Neural progenitor cell (in vitro differentiated cells): ENCODE data around the gene ATG4A. TPM values are rescaled to one million over a fixed set of nuclear protein-coding genes. Genes with fewer than 3 reads are reported as not detected.

ENCODE experiments used
- DNase-seq: peaks from one replicate; pipeline ENCODE4 v3.0.0-alpha.2; 2016; ENCODE audit warnings: low spot score
- H2AFZ ChIP-seq: fragments of 200-600 bp; sonication (generic); replicated peaks from 2 replicates; pipeline ENCODE4 v1.6.1; 2016; ENCODE audit warnings: antibody characterized with exemption
- H3F3A ChIP-seq: fragments of 200-600 bp; sonication (generic); 2 replicates; pipeline ENCODE4 v1.6.1; 2016; ENCODE audit warnings: antibody characterized with exemption, low read depth
- H3K27ac ChIP-seq: fragments of 200-600 bp; sonication (generic); 2 replicates; pipeline ENCODE4 v1.5.1; 2016; ENCODE audit warnings: mild to moderate bottlenecking
- H3K27me3 ChIP-seq: fragments of 200-600 bp; sonication (generic); 2 replicates; pipeline ENCODE4 v1.6.1; 2016; ENCODE audit warnings: mild to moderate bottlenecking, moderate library complexity
- H3K36me3 ChIP-seq: fragments of 200-600 bp; sonication (generic); 2 replicates; pipeline ENCODE4 v1.5.1; 2016
- H3K4me1 ChIP-seq: fragments of 200-600 bp; sonication (generic); 2 replicates; pipeline ENCODE4 v1.6.1; 2016; ENCODE audit warnings: mixed run types
- H3K4me2 ChIP-seq: fragments of 200-600 bp; sonication (generic); 2 replicates; pipeline ENCODE4 v1.6.1; 2016
- H3K4me3 ChIP-seq: fragments of 200-600 bp; sonication (generic); 2 replicates; pipeline ENCODE4 v1.5.1; 2016
- H3K79me2 ChIP-seq: fragments of 200-600 bp; sonication (generic); 2 replicates; pipeline ENCODE4 v1.6.1; 2016; ENCODE audit warnings: low read depth
- H3K9ac ChIP-seq: fragments of 200-600 bp; sonication (generic); 2 replicates; pipeline ENCODE4 v1.6.1; 2016
- H3K9me3 ChIP-seq: fragments of 200-600 bp; sonication (generic); 2 replicates; pipeline ENCODE4 v1.5.1; 2016; ENCODE audit warnings: low read depth
- H4K20me1 ChIP-seq: fragments of 200-600 bp; sonication (generic); 2 replicates; pipeline ENCODE4 v1.6.1; 2016; ENCODE audit warnings: low read depth
- H3K27ac Mint-ChIP-seq: 3 replicates; pipeline ENCODE4 v1.8.0; 2021; ENCODE audit warnings: mixed read lengths
- H3K27me3 Mint-ChIP-seq: 2 replicates; pipeline ENCODE4 v1.8.0; 2022; ENCODE audit warnings: low read depth, mild to moderate bottlenecking, inconsistent platforms, moderate library complexity, mixed read lengths; ENCODE audit not compliant: insufficient read depth
- H3K36me3 Mint-ChIP-seq: 3 replicates; pipeline ENCODE4 v1.8.0; 2021; ENCODE audit warnings: mixed read lengths
- H3K4me1 Mint-ChIP-seq: 3 replicates; pipeline ENCODE4 v1.8.0; 2021; ENCODE audit warnings: mixed read lengths
- H3K4me3 Mint-ChIP-seq: 3 replicates; pipeline ENCODE4 v1.8.0; 2021; ENCODE audit warnings: mild to moderate bottlenecking, moderate library complexity, mixed read lengths
- H3K9me3 Mint-ChIP-seq: 3 replicates; pipeline ENCODE4 v1.8.0; 2020; ENCODE audit warnings: mixed read lengths
- CTCF ChIP-seq: fragments of 200-600 bp; sonication (generic); IDR thresholded peaks from 2 replicates; pipeline ENCODE4 v1.5.1; 2017; ENCODE audit warnings: antibody characterized with exemption, mild to moderate bottlenecking
- EZH2 ChIP-seq: fragments of 200-600 bp; sonication (generic); IDR thresholded peaks from 2 replicates; pipeline ENCODE4 v1.6.1; 2017; ENCODE audit warnings: antibody characterized with exemption, mild to moderate bottlenecking, moderate library complexity
- EZH2phosphoT487 ChIP-seq: fragments of 200-600 bp; sonication (generic); IDR thresholded peaks from 2 replicates; pipeline ENCODE4 v1.6.1; 2017; ENCODE audit warnings: antibody characterized with exemption
- total RNA-seq: library from RNA; depleted of rRNA; stranded (reverse); fragments of >200 nt; gene quantifications from 2 replicates; pipeline ENCODE4 v1.2.3, GENCODE V29; 2015; ENCODE audit warnings: low replicate concordance

ATG4A gene
- total RNA-seq, 1 donor from 2014 or later = 6.5 TPM

GRCh38 chrX:108114541-108114940, 23.0 kb downstream of the ATG4A start:
- Histone ChIP-seq H3F3A (no peaks in the 10 kb centered on the region), H3K36me3 (no peaks in the 10 kb centered on the region), H3K4me3 (no peak overlapping the region), H3K9me3 (no peaks in the 10 kb centered on the region), H3K79me2 (no peaks in the 10 kb centered on the region), H4K20me1 (no peaks in the 10 kb centered on the region), H3K4me2 (no peak overlapping the region), H3K27me3 (no peaks in the 10 kb centered on the region), H3K4me1 (no peaks in the 10 kb centered on the region), H3K27ac (no peak overlapping the region), H2AFZ (no peak overlapping the region), H3K9ac (no peak overlapping the region)
- no peak for DNase-seq
- no peaks in the 10 kb centered on the region for H3K36me3 Mint-ChIP-seq
- H3K4me3 Mint-ChIP-seq = no peak overlapping the region
- H3K9me3 Mint-ChIP-seq = peaks cover 4% of the 10 kb centered on the region
- TF ChIP-seq EZH2 (no peak), CTCF (no peak), EZH2phosphoT487 (no peak)
- H3K27me3 Mint-ChIP-seq = peaks cover 2% of the 10 kb centered on the region
- H3K4me1 Mint-ChIP-seq = no peaks in the 10 kb centered on the region
- no peak overlapping the region for H3K27ac Mint-ChIP-seq

- no peaks in the 10 kb centered on the region for H3K27me3 Mint-ChIP-seq
- H3K9me3 ChIP-seq = no peaks in the 10 kb centered on the region
Measured at GRCh38 chrX:108117988-108118387, 26.4 kb downstream of the ATG4A start.

GRCh38 chrX:108121291-108121690, 29.7 kb downstream of the ATG4A start:
- H3K27me3 ChIP-seq = no peaks in the 10 kb centered on the region
- no peak overlapping the region for H3K4me3 Mint-ChIP-seq
- H3K4me1 ChIP-seq = peaks cover 31% of the 10 kb centered on the region
- H3K27ac ChIP-seq = no peak overlapping the region
- H3F3A ChIP-seq = peaks cover 9% of the 10 kb centered on the region
- H3K79me2 ChIP-seq = no peaks in the 10 kb centered on the region
- no peak overlapping the region for H3K27ac Mint-ChIP-seq
- no peaks in the 10 kb centered on the region for H3K9me3 Mint-ChIP-seq
- no peaks in the 10 kb centered on the region for H4K20me1 ChIP-seq
- peaks cover 20% of the 10 kb centered on the region for H3K4me1 Mint-ChIP-seq
- DNase-seq = no peak
- no peaks in the 10 kb centered on the region for H3K27me3 Mint-ChIP-seq
- H2AFZ ChIP-seq = no peak overlapping the region
- no peak overlapping the region for H3K4me2 ChIP-seq
- H3K36me3 Mint-ChIP-seq = no peaks in the 10 kb centered on the region
- TF ChIP-seq CTCF (no peak), EZH2phosphoT487 (no peak), EZH2 (no peak)
- no peak overlapping the region for H3K9ac ChIP-seq
- H3K4me3 ChIP-seq = no peak overlapping the region
- H3K9me3 ChIP-seq = peaks cover 3% of the 10 kb centered on the region
- H3K36me3 ChIP-seq = no peaks in the 10 kb centered on the region

More at GRCh38 chrX:108117988-108118387, 26.4 kb downstream of the ATG4A start:
- Histone ChIP-seq H3K4me3 (no peak overlapping the region), H3F3A (no peaks in the 10 kb centered on the region), H3K4me1 (peaks cover 22% of the 10 kb centered on the region), H2AFZ (no peak overlapping the region), H3K27me3 (no peaks in the 10 kb centered on the region), H3K36me3 (no peaks in the 10 kb centered on the region), H3K9ac (no peak overlapping the region), H4K20me1 (no peaks in the 10 kb centered on the region), H3K79me2 (no peaks in the 10 kb centered on the region), H3K27ac (no peak overlapping the region), H3K4me2 (no peak overlapping the region)
- Mint-ChIP-seq H3K4me1 (peaks cover 12% of the 10 kb centered on the region), H3K9me3 (no peaks in the 10 kb centered on the region), H3K27ac (no peak overlapping the region), H3K4me3 (no peak overlapping the region), H3K36me3 (no peaks in the 10 kb centered on the region)
- TF ChIP-seq EZH2 = no peak
- no peak for DNase-seq

- peaks cover 39% of the 10 kb centered on the region for H3K4me1 ChIP-seq
- no peak overlapping the region for H3K27ac Mint-ChIP-seq
- H3K27me3 ChIP-seq = no peaks in the 10 kb centered on the region
- H3K9me3 Mint-ChIP-seq = no peaks in the 10 kb centered on the region
- H3K4me3 Mint-ChIP-seq = no peak overlapping the region
- H2AFZ ChIP-seq = no peak overlapping the region
- H4K20me1 ChIP-seq = no peaks in the 10 kb centered on the region
- no peak for TF ChIP-seq EZH2
- no peak for TF ChIP-seq EZH2phosphoT487
- no peak for TF ChIP-seq CTCF
- H3K4me2 ChIP-seq = no peak overlapping the region
- no peaks in the 10 kb centered on the region for H3K79me2 ChIP-seq
- H3K36me3 ChIP-seq = no peaks in the 10 kb centered on the region
- H3K27ac ChIP-seq = no peak overlapping the region
- peaks cover 2% of the 10 kb centered on the region for H3K36me3 Mint-ChIP-seq
- no peak for DNase-seq
- H3K9ac ChIP-seq = no peak overlapping the region
- no peaks in the 10 kb centered on the region for H3K27me3 Mint-ChIP-seq
- peaks cover 3% of the 10 kb centered on the region for H3K9me3 ChIP-seq
- peaks cover 28% of the 10 kb centered on the region for H3K4me1 Mint-ChIP-seq
- peaks cover 15% of the 10 kb centered on the region for H3F3A ChIP-seq
- H3K4me3 ChIP-seq = no peak overlapping the region
Measured at GRCh38 chrX:108122748-108123147, 31.2 kb downstream of the ATG4A start.
